Measurements from ENCODE around the gene RPS8. TPM values are rescaled to one million over a fixed set of nuclear protein-coding genes. Genes with fewer than 3 reads are reported as not detected.
"Not testable (repeated sequence)": the region's sequence is repeated elsewhere in the genome, so short reads cannot be mapped to it uniquely, and the experiment has no call there.

RPS8 gene
- total RNA-seq, 4 donors from 2014 or later = 505 to 1,630 (median 1,282) TPM

- no peaks in the 10 kb centered on the region for H3K27me3 ChIP-seq
- no peak overlapping the region for H3K4me3 ChIP-seq
- no peaks in the 10 kb centered on the region for H3K36me3 ChIP-seq
- TF ChIP-seq, protein P1, sequence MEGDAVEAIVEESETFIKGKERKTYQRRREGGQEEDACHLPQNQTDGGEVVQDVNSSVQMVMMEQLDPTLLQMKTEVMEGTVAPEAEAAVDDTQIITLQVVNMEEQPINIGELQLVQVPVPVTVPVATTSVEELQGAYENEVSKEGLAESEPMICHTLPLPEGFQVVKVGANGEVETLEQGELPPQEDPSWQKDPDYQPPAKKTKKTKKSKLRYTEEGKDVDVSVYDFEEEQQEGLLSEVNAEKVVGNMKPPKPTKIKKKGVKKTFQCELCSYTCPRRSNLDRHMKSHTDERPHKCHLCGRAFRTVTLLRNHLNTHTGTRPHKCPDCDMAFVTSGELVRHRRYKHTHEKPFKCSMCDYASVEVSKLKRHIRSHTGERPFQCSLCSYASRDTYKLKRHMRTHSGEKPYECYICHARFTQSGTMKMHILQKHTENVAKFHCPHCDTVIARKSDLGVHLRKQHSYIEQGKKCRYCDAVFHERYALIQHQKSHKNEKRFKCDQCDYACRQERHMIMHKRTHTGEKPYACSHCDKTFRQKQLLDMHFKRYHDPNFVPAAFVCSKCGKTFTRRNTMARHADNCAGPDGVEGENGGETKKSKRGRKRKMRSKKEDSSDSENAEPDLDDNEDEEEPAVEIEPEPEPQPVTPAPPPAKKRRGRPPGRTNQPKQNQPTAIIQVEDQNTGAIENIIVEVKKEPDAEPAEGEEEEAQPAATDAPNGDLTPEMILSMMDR (IDR thresholded peaks at IDR 0.05) = no peak
- TF ChIP-seq POLR2AphosphoS5 (IDR thresholded peaks at IDR 0.05) (no peak), POLR2A (IDR thresholded peaks at IDR 0.05) (no peak)
- intact Hi-C loops (cut with DNase I; ENCODE audit: low total_unique reads) (no loop called here), in situ Hi-C loops (cut with MboI; ENCODE audit: low pct_ligation_motif_present in 1 of 4, low pct_unique_long_range_greater_than_20kb in 1 of 4, low sequenced_read_pairs in 3 of 4) (loop anchor here in 2 of 4 donors (25.0 kb wide), 2 partner anchors 219 to 519 kb away; partner anchors contain the start of genes HECTD3 (in 1 of the 2) and UROD (in 1 of the 2))
- WGBS, 2 donors (ENCODE audit: low coverage in 1 of 2) = 71 to 88% methylated on average over 3 to 9 of the region's 9 CpGs
- no peaks in the 10 kb centered on the region for H3K9me3 ChIP-seq
- H3K4me1 ChIP-seq = peaks cover 0 to 12% (median 0%) of the 10 kb centered on the region in 4 donors
- no peak overlapping the region for H3K27ac ChIP-seq
- no peak for DNase-seq
Measured at GRCh38 chr1:44792736-44793502, 17.6 kb downstream of the RPS8 start.

DNA sequence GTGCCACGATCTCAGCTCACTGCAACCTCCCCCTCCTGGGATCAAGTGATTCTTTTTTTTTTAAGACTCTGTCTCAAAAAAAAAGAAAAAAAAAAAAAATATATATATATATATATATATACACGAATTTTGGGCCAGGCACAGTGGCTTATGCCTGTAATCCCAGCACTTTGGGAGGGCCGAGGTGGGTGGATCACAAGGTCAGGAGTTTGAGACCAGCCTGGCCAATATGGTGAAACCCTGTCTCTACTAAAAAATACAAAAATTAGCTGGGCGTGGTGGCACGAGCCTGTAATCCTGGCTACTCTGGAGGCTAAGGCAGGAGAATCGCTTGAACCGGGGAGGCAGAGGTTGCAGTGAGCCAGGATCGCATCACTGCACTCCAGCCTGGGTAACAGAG, 22.5 kb downstream of the RPS8 start:
- WGBS, 2 donors (ENCODE audit: low coverage in 1 of 2) = 75% methylated on average over 8 of the region's 8 CpGs; no CpG with 5 or more reads in 1 of the 2 donors
- DNase-seq; H3K27ac ChIP-seq; H3K9me3 ChIP-seq; H3K27me3 ChIP-seq; H3K4me3 ChIP-seq; H3K36me3 ChIP-seq; intact Hi-C loops (cut with DNase I; ENCODE audit: low total_unique reads): not testable (repeated sequence)
- H3K4me1 ChIP-seq = peaks cover 6 to 26% (median 16%) of the 10 kb centered on the region in 4 donors
- in situ Hi-C loops (cut with MboI; ENCODE audit: low pct_ligation_motif_present in 1 of 4, low pct_unique_long_range_greater_than_20kb in 1 of 4, low sequenced_read_pairs in 3 of 4) = loop anchor here in 2 of 4 donors (25.0 kb wide), 2 partner anchors 214 to 514 kb away; partner anchors contain the start of genes HECTD3 (in 1 of the 2) and UROD (in 1 of the 2)

DNA sequence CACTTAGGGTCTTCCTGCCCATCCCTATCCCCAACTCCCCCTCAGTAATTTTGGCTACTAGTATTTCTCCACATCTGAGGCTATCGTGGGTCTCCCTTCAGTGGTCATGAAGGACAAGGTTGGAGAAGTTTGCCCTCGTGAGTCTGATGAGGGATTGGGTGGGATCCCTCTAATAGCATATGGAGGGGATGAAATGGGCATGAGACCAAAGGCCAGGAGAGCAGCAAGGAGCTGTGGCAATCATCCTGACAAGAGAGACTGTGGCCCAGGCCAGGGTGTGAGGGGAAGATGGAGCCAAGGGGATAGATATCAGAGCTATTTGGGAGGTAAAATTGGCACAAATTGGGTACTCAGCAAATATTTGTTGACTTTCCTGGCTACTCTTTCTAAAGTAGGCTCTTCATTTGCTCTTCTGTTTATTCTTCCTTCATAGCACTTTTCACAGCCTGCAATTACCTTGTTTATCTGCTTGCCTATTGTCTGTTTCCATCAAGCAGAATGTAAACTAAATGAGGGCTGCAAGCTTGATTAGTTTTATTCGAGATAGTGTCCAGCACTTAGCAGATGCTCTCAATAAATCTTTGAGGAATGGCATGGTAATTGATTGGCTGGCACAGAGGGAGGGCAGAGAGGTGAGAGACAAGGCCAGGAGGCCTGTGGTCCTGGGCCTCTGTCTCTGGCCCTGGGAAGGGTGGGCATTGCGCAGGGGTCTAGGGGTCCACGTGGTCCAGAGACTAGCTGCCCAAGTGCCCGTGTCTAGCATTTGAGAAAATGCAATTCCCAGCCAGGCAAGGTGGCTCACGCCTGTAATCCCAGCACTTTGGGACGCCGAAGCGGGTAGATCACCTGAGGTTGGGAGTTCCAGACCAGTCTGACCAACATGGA, 23.4 kb downstream of the RPS8 start:
- intact Hi-C loops (cut with DNase I; ENCODE audit: low total_unique reads) = no loop called here
- TF ChIP-seq EP300 (IDR thresholded peaks at IDR 0.05; ENCODE audit: low read depth) (no peak), POLR2A (IDR thresholded peaks at IDR 0.05) (no peak), POLR2AphosphoS5 (IDR thresholded peaks at IDR 0.05) (no peak)
- TF ChIP-seq, protein P1 (IDR thresholded peaks at IDR 0.05) = no peak
- WGBS, 2 donors (ENCODE audit: low coverage in 1 of 2) = 86 to 100% methylated on average over 1 to 10 of the region's 10 CpGs

DNA sequence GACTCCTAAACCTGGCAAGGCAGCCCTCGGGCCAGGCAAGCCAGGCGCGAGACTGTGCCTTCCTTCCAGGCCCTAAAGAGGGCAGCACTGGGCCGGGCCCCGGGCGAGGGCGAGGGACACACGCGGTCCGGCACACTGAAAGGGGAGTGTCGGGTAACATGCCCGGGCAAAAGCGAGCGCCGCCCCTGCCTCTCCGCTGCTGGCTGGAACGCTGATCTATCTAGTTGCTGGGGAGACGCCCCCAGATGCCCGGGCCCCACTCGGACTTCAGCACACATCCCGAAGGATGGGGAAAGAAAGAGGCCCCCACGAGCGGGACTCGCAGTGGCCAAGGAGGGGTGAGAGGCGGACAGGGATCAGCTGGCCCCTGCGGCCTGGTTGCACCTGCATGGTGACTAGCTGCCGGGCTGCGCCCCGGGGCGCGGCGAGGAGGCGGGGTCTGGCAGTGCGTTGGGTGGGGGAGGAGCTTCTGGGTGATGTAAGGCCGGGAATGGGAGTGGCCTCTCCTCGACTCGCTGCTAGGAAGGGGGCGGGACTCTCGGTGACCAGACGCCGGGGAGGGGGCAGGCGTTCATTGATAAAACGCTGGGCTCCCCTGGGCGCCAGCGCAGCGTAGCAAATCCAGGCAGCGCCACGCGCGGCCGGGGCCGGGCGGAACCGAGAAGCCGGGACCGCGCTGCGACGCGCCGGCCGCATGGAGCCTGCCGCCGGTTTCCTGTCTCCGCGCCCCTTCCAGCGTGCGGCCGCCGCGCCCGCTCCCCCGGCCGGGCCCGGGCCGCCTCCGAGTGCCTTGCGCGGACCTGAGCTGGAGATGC, 24.6 kb downstream of the RPS8 start, which contains the start of gene PLK3:
Gene PLK3 (plus strand): TSS at position 608 of the 815 bp plus-strand sequence. CDS start 87 bp downstream, at position 695.
- Histone ChIP-seq H3K27ac (peak within 1 kb of the TSS; percentile 90 to 96 (median 94)), H3K9me3 (no peaks in the 10 kb centered on the region), H3K4me3 (peak within 1 kb of the TSS; percentile 58 to 91 (median 75)), H3K4me1 (peaks cover 6 to 26% (median 16%) of the 10 kb centered on the region in 4 donors), H3K36me3 (no peaks in the 10 kb centered on the region), H3K27me3 (no peaks in the 10 kb centered on the region)
- in situ Hi-C loops (cut with MboI; ENCODE audit: low pct_ligation_motif_present in 1 of 4, low pct_unique_long_range_greater_than_20kb in 1 of 4, low sequenced_read_pairs in 3 of 4) = loop anchor here in 2 of 4 donors (25.0 kb wide), 2 partner anchors 212 to 512 kb away; partner anchors contain the start of genes HECTD3 (in 1 of the 2) and UROD (in 1 of the 2)
- peak; percentile 92 for TF ChIP-seq POLR2A (IDR thresholded peaks at IDR 0.05)
- peak; percentile 29 for TF ChIP-seq EP300 (IDR thresholded peaks at IDR 0.05; ENCODE audit: low read depth)
- TF ChIP-seq, protein P1 (IDR thresholded peaks at IDR 0.05) = peak; percentile 84 to 97 (median 92)
- peak; percentile 89 to 97 (median 97) for TF ChIP-seq POLR2AphosphoS5 (IDR thresholded peaks at IDR 0.05)
- WGBS, 2 donors (ENCODE audit: low coverage in 1 of 2) = 0 to 1% methylated on average over 7 to 57 of the region's 79 CpGs
- DNase-seq = peak; percentile 99
- intact Hi-C loops (cut with DNase I; ENCODE audit: low total_unique reads) = no loop called here

More for the DNA sequence above, 23.4 kb downstream of the RPS8 start:
- Histone ChIP-seq H3K4me1 (peaks cover 6 to 26% (median 16%) of the 10 kb centered on the region in 4 donors), H3K27ac (peak overlapping the region; percentile 90 to 96 (median 94)), H3K9me3 (no peaks in the 10 kb centered on the region), H3K36me3 (no peaks in the 10 kb centered on the region), H3K27me3 (no peaks in the 10 kb centered on the region), H3K4me3 (no peak overlapping the region)
- DNase-seq = no peak
- in situ Hi-C loops (cut with MboI; ENCODE audit: low pct_ligation_motif_present in 1 of 4, low pct_unique_long_range_greater_than_20kb in 1 of 4, low sequenced_read_pairs in 3 of 4) = loop anchor here in 2 of 4 donors (25.0 kb wide), 2 partner anchors 214 to 514 kb away; partner anchors contain the start of genes HECTD3 (in 1 of the 2) and UROD (in 1 of the 2)
